KMS-11 (cell line): ENCODE measurements around the gene ITGA11.

Experiments used
- H2AFZ ChIP-seq: fragments of 200-600 bp; sonication (generic); 2 replicates; pipeline ENCODE4 v1.6.1; 2016; ENCODE audit warnings: antibody characterized with exemption, mixed run types, low read depth
- H3K27ac ChIP-seq: fragments of 200-600 bp; sonication (generic); 2 replicates; pipeline ENCODE4 v1.6.1; 2016; ENCODE audit warnings: mild to moderate bottlenecking, mixed run types
- H3K27me3 ChIP-seq: fragments of 200-600 bp; sonication (generic); 2 replicates; pipeline ENCODE4 v1.6.1; 2017; ENCODE audit warnings: mild to moderate bottlenecking, low read depth, mixed run types, moderate library complexity; ENCODE audit not compliant: insufficient read depth
- H3K36me3 ChIP-seq: fragments of 200-600 bp; sonication (generic); 2 replicates; pipeline ENCODE4 v1.6.1; 2017; ENCODE audit warnings: mild to moderate bottlenecking, mixed run types; ENCODE audit not compliant: insufficient read depth
- H3K4me1 ChIP-seq: fragments of 200-600 bp; sonication (generic); 2 replicates; pipeline ENCODE4 v1.6.1; 2016; ENCODE audit warnings: mild to moderate bottlenecking, low read depth, mixed run types; ENCODE audit not compliant: poor library complexity, severe bottlenecking
- H3K4me2 ChIP-seq: fragments of 200-600 bp; sonication (generic); 2 replicates; pipeline ENCODE4 v1.7.0; 2016; ENCODE audit warnings: mild to moderate bottlenecking, mixed run types
- H3K4me3 ChIP-seq: fragments of 200-600 bp; sonication (generic); IDR thresholded peaks from 2 replicates; pipeline ENCODE4 v1.6.1; 2017; ENCODE audit warnings: low read depth, low read length, mixed read lengths; ENCODE audit not compliant: insufficient read depth
- H3K79me2 ChIP-seq: fragments of 200-600 bp; sonication (generic); 2 replicates; pipeline ENCODE4 v1.6.1; 2016; ENCODE audit warnings: low read depth, mixed run types; ENCODE audit not compliant: insufficient read depth
- H3K9ac ChIP-seq: fragments of 200-600 bp; sonication (generic); 2 replicates; pipeline ENCODE4 v1.6.1; 2016; ENCODE audit warnings: mild to moderate bottlenecking, mixed run types
- H4K20me1 ChIP-seq: fragments of 200-600 bp; sonication (generic); 2 replicates; pipeline ENCODE4 v1.6.1; 2016; ENCODE audit warnings: mild to moderate bottlenecking, mixed run types; ENCODE audit not compliant: insufficient read depth
- CTCF ChIP-seq: fragments of 200-600 bp; sonication (generic); conservative IDR thresholded peaks from 2 replicates; pipeline ENCODE4 v1.6.1; 2017; ENCODE audit warnings: low read depth, mild to moderate bottlenecking, antibody characterized with exemption, low read length, moderate library complexity, mixed read lengths

Gene ITGA11

GRCh38 chr15:68387381-68388143, 44.4 kb downstream of the ITGA11 start:
- Histone ChIP-seq H3K27me3 (no peaks in the 10 kb centered on the region), H2AFZ (no peak overlapping the region), H3K79me2 (no peaks in the 10 kb centered on the region), H3K36me3 (no peaks in the 10 kb centered on the region), H3K27ac (no peak overlapping the region), H3K4me2 (no peak overlapping the region), H4K20me1 (no peaks in the 10 kb centered on the region), H3K9ac (no peak overlapping the region), H3K4me3 (no peak overlapping the region), H3K4me1 (no peaks in the 10 kb centered on the region)
- no peak for TF ChIP-seq CTCF

DNA sequence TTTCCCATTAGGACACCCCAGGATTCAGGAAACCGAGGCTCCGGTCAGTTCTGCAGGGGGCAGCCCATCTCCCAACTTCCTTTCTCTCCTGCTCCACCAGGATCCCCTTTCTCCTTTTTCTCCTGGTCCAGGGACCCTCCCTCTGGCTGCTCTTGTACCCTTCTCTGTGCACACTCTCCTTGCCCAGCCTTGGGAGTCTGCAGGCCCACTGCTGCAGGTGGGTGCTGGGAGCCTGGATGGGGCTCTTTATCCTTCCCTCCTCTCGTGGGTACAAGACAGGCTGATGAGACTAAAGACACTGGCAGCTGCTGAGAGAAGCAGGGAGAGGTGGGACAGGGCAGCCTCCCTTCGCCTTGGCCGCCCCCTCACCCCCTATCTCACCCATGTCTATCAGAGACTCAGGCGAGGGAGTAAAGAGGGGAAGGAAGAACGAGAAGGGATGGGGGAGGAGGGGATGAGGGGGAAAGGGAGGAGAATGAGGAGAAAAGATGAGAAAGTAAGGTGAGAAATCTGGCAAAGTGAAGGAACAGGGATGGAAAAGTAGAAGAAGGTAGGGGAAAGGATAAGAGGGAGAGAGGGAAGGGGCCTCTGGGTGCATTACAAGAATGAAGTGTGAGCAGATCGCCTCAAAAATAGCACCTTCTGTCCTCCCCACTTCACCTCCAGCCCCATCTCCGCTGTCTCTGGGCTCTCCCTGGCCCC, 45.2 kb downstream of the ITGA11 start:
- Histone ChIP-seq H3K4me2 (no peak overlapping the region), H3K9ac (no peak overlapping the region), H4K20me1 (no peaks in the 10 kb centered on the region), H3K36me3 (no peaks in the 10 kb centered on the region), H3K27ac (no peak overlapping the region), H3K79me2 (no peaks in the 10 kb centered on the region), H3K27me3 (no peaks in the 10 kb centered on the region), H3K4me3 (no peak overlapping the region), H2AFZ (no peak overlapping the region), H3K4me1 (no peaks in the 10 kb centered on the region)
- no peak for TF ChIP-seq CTCF

- no peak for TF ChIP-seq CTCF
Observed at GRCh38 chr15:68385671-68386586, 46.0 kb downstream of the ITGA11 start.

GRCh38 chr15:68385240-68385561, 46.8 kb downstream of the ITGA11 start:
- H3K27ac ChIP-seq, result no peak overlapping the region
- no peaks in the 10 kb centered on the region for H3K79me2 ChIP-seq
- H3K4me1 ChIP-seq, result no peaks in the 10 kb centered on the region
- H3K4me3 ChIP-seq, result no peak overlapping the region
- no peaks in the 10 kb centered on the region for H3K27me3 ChIP-seq
- H3K4me2 ChIP-seq, result no peak overlapping the region
- no peak overlapping the region for H3K9ac ChIP-seq
- no peak overlapping the region for H2AFZ ChIP-seq
- TF ChIP-seq CTCF, result no peak
- H4K20me1 ChIP-seq, result no peaks in the 10 kb centered on the region
- H3K36me3 ChIP-seq, result no peaks in the 10 kb centered on the region

More at GRCh38 chr15:68385671-68386586, 46.0 kb downstream of the ITGA11 start:
- no peaks in the 10 kb centered on the region for H4K20me1 ChIP-seq
- H3K79me2 ChIP-seq, result no peaks in the 10 kb centered on the region
- H3K27me3 ChIP-seq, result no peaks in the 10 kb centered on the region
- H3K4me2 ChIP-seq, result no peak overlapping the region
- no peak overlapping the region for H3K4me3 ChIP-seq
- H3K4me1 ChIP-seq, result no peaks in the 10 kb centered on the region
- H3K9ac ChIP-seq, result no peak overlapping the region
- H3K27ac ChIP-seq, result no peak overlapping the region
- H3K36me3 ChIP-seq, result no peaks in the 10 kb centered on the region
- H2AFZ ChIP-seq, result no peak overlapping the region
